Stimulated activated CD8-positive, alpha-beta memory T cell treated with anti-CD3 and anti-CD28 coated beads, Interleukin-15, amount 100 ng/mL, for 48 hours (primary cell): Measurements from ENCODE around the gene PELI2.

Source experiments
- DNase-seq, 2 donors: peaks; one replicate each; pipeline ENCODE4 v3.0.0-alpha.2; 2020; ENCODE audit warnings: low read depth in 2 of 2

PELI2 gene

GRCh38 chr14:56342494-56342942, 224.3 kb downstream of the PELI2 start:
- no peak for DNase-seq

DNA sequence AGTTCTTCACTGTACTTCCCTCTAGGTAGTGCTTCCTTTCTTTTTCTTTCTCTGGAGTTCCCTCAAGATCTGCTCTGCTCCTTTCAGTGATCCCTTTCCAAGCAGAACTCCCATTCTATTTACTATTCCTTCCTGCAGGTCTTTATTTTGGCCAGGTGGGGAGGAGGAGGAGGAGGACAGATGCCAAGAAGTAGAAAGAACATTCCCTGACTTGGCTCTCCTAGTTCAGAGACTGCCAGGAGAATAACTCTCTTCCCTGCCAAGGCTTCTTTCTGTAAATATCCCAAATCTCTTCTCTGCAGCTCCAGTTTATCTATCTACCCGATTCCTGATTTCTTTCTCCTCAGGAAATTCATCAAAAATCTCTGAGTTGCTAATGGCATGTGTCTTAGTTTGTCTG, 231.7 kb downstream of the PELI2 start:
- no peak for DNase-seq
